ENCODE results near the gene ZNF516.

ZNF516 gene

GRCh38 chr18:76482971-76483691 is 11.9 kb downstream of the ZNF516 start:
- DNase-seq (ENCODE audit: low spot score) = no peak
- in situ Hi-C loops (cut with MboI; ENCODE audit: low sequenced_read_pairs, unreplicated experiment) = loop anchor here (25.0 kb wide), 1 partner anchor 629 kb away; no protein-coding TSS in a partner anchor
- TF ChIP-seq CTCF (IDR thresholded peaks at IDR 0.05; ENCODE audit: borderline replicate concordance, control extremely low read depth, extremely low read depth, insufficient read depth, missing control alignments) = no peak

- no peak for TF ChIP-seq CTCF (IDR thresholded peaks at IDR 0.05; ENCODE audit: borderline replicate concordance, control extremely low read depth, extremely low read depth, insufficient read depth, missing control alignments)
- in situ Hi-C loops (cut with MboI; ENCODE audit: low sequenced_read_pairs, unreplicated experiment) = loop anchor here (25.0 kb wide), 1 partner anchor 630 kb away; no protein-coding TSS in a partner anchor
- DNase-seq (ENCODE audit: low spot score) = no peak
These were observed 12.8 kb downstream of the ZNF516 start for GRCh38 chr18:76482267-76482666.

GRCh38 chr18:76480913-76481312 is 14.1 kb downstream of the ZNF516 start:
- DNase-seq (ENCODE audit: low spot score) = no peak
- in situ Hi-C loops (cut with MboI; ENCODE audit: low sequenced_read_pairs, unreplicated experiment) = loop anchor here (25.0 kb wide), 1 partner anchor 631 kb away; no protein-coding TSS in a partner anchor
- TF ChIP-seq CTCF (IDR thresholded peaks at IDR 0.05; ENCODE audit: borderline replicate concordance, control extremely low read depth, extremely low read depth, insufficient read depth, missing control alignments) = no peak

- in situ Hi-C loops (cut with MboI; ENCODE audit: low sequenced_read_pairs, unreplicated experiment) = loop anchor here (25.0 kb wide), 1 partner anchor 633 kb away; no protein-coding TSS in a partner anchor
- TF ChIP-seq CTCF (IDR thresholded peaks at IDR 0.05; ENCODE audit: borderline replicate concordance, control extremely low read depth, extremely low read depth, insufficient read depth, missing control alignments) = no peak
- DNase-seq (ENCODE audit: low spot score) = no peak
These were observed 15.4 kb downstream of the ZNF516 start for GRCh38 chr18:76479351-76480238.

GRCh38 chr18:76476665-76477561 is 18.1 kb downstream of the ZNF516 start:
- DNase-seq (ENCODE audit: low spot score) = no peak
- in situ Hi-C loops (cut with MboI; ENCODE audit: low sequenced_read_pairs, unreplicated experiment) = loop anchor here (25.0 kb wide), 1 partner anchor 635 kb away; no protein-coding TSS in a partner anchor
- no peak for TF ChIP-seq CTCF (IDR thresholded peaks at IDR 0.05; ENCODE audit: borderline replicate concordance, control extremely low read depth, extremely low read depth, insufficient read depth, missing control alignments)
